Coronary artery (tissue), 2 donors: ENCODE measurements around the gene PXT1.

Experiments
- DNase-seq: peaks from one replicate; pipeline ENCODE4 v3.0.0-alpha.2; 2017; ENCODE audit warnings: low spot score
- H3K27ac ChIP-seq, 2 donors: fragments of 200-600 bp; sonication (generic); one replicate each; pipeline ENCODE4 v1.5.1; 2016 to 2019
- H3K4me3 ChIP-seq: fragments of 200-600 bp; sonication (generic); 2 replicates; pipeline ENCODE4 v1.5.1; 2016; ENCODE audit warnings: mild to moderate bottlenecking, moderate library complexity
- CTCF ChIP-seq: fragments of 200-600 bp; sonication (generic); IDR thresholded peaks from one replicate; pipeline ENCODE4 v1.5.1; 2019; ENCODE audit warnings: antibody characterized with exemption

Gene PXT1

GRCh38 chr6:36346486-36347273, 96.0 kb downstream of the PXT1 start:
- H3K27ac ChIP-seq, result no peak overlapping the region
- H3K4me3 ChIP-seq, result no peak overlapping the region
- no peak for TF ChIP-seq CTCF
- no peak for DNase-seq

- TF ChIP-seq CTCF, result no peak
- no peak for DNase-seq
Observed at GRCh38 chr6:36345681-36346466, 96.8 kb downstream of the PXT1 start.

GRCh38 chr6:36343109-36343680, 99.5 kb downstream of the PXT1 start:
- peak overlapping the region; percentile 42 to 75 for H3K27ac ChIP-seq
- DNase-seq, result no peak
- no peak for TF ChIP-seq CTCF
- H3K4me3 ChIP-seq, result no peak overlapping the region

More at GRCh38 chr6:36345681-36346466, 96.8 kb downstream of the PXT1 start:
- H3K27ac ChIP-seq, result no peak overlapping the region
- no peak overlapping the region for H3K4me3 ChIP-seq

GRCh38 chr6:36340618-36341454, 101.8 kb downstream of the PXT1 start:
- peak overlapping the region; percentile 61 for H3K4me3 ChIP-seq
- peak; percentile 94 for TF ChIP-seq CTCF
- peak overlapping the region; percentile 57 to 81 for H3K27ac ChIP-seq
- DNase-seq, result peak; percentile 81
